Esophagus squamous epithelium (tissue), 4 donors: Measurements from ENCODE around the gene KIF1A.

Experiments used
- CTCF ChIP-seq, 6 experiments: fragments of 450-650 bp in 4 of 6; fragments of 200-600 bp in 2 of 6; sonication (generic) in 2 of 6; IDR thresholded peaks; one replicate each; pipeline ENCODE4 v1.5.1; 2016 to 2019; ENCODE audit warnings: antibody characterized with exemption in 6 of 6, mild to moderate bottlenecking in 4 of 6, moderate library complexity in 4 of 6
- POLR2A ChIP-seq, 4 donors: fragments of 450-650 bp; IDR thresholded peaks; one replicate each; pipeline ENCODE4 v1.6.1; 2017; ENCODE audit warnings: antibody characterized with exemption in 4 of 4, mild to moderate bottlenecking in 4 of 4, moderate library complexity in 3 of 4

GRCh38 chr2:240774856-240775255 is 45.2 kb downstream of the KIF1A start:
- TF ChIP-seq CTCF (IDR thresholded peaks at IDR 0.05) (no peak), POLR2A (IDR thresholded peaks at IDR 0.05) (no peak)
